GM23338 (cell line): ENCODE measurements around the gene ZNF536. TPM values are rescaled to one million over a fixed set of nuclear protein-coding genes. Genes with fewer than 3 reads are reported as not detected.

ENCODE experiments used
- ATAC-seq: fragments of 200-7000 bp; cut with Tn5 transposase; 3 replicates; pipeline ENCODE4 v1.9.1; 2020
- DNase-seq: peaks from one replicate; pipeline ENCODE4 v3.0.0-alpha.2; 2015; ENCODE audit warnings: low spot score
- H2AFZ ChIP-seq: fragments of 200-600 bp; sonication (generic); 2 replicates; pipeline ENCODE4 v1.8.0; 2016; ENCODE audit warnings: antibody characterized with exemption, mild to moderate bottlenecking, moderate library complexity
- H3F3A ChIP-seq: fragments of 200-600 bp; sonication (generic); replicated peaks from 2 replicates; pipeline ENCODE4 v1.8.0; 2017; ENCODE audit warnings: antibody characterized with exemption, mixed run types, low read depth
- H3K27ac ChIP-seq: fragments of 200-600 bp; sonication (generic); 2 replicates; pipeline ENCODE4 v1.6.1; 2016; ENCODE audit warnings: low read depth
- H3K27me3 ChIP-seq: fragments of 200-600 bp; sonication (generic); 2 replicates; pipeline ENCODE4 v1.8.0; 2016; ENCODE audit warnings: mild to moderate bottlenecking, mixed run types, moderate library complexity; ENCODE audit not compliant: insufficient read depth
- H3K36me3 ChIP-seq: fragments of 200-600 bp; sonication (generic); 2 replicates; pipeline ENCODE4 v1.8.0; 2016; ENCODE audit warnings: mild to moderate bottlenecking; ENCODE audit not compliant: insufficient read depth
- H3K4me1 ChIP-seq: fragments of 200-600 bp; sonication (generic); 2 replicates; pipeline ENCODE4 v1.8.0; 2016; ENCODE audit warnings: mild to moderate bottlenecking, moderate library complexity; ENCODE audit not compliant: insufficient read depth
- H3K4me2 ChIP-seq: fragments of 200-600 bp; sonication (generic); 2 replicates; pipeline ENCODE4 v1.7.1; 2017; ENCODE audit warnings: mixed run types
- H3K4me3 ChIP-seq: fragments of 200-600 bp; sonication (generic); 2 replicates; pipeline ENCODE4 v1.6.1; 2016; ENCODE audit warnings: mixed run types
- H3K79me2 ChIP-seq: fragments of 200-600 bp; sonication (generic); replicated peaks from 2 replicates; pipeline ENCODE4 v1.8.0; 2017; ENCODE audit warnings: mild to moderate bottlenecking; ENCODE audit not compliant: insufficient read depth
- H3K9me2 ChIP-seq: fragments of 200-600 bp; sonication (generic); 2 replicates; pipeline ENCODE4 v1.8.0; 2017; ENCODE audit not compliant: insufficient read depth
- H4K20me1 ChIP-seq: fragments of 200-600 bp; sonication (generic); replicated peaks from 2 replicates; pipeline ENCODE4 v1.8.0; 2017; ENCODE audit warnings: mild to moderate bottlenecking; ENCODE audit not compliant: insufficient read depth
- H3K27ac Mint-ChIP-seq: 2 replicates; pipeline ENCODE4 v1.8.0; 2020; ENCODE audit warnings: inconsistent platforms, mild to moderate bottlenecking, moderate library complexity, mixed read lengths
- H3K27me3 Mint-ChIP-seq: 3 replicates; pipeline ENCODE4 v1.8.0; 2022; ENCODE audit warnings: low read depth, mild to moderate bottlenecking, moderate library complexity, mixed read lengths, inconsistent platforms; ENCODE audit not compliant: insufficient read depth, poor library complexity
- H3K36me3 Mint-ChIP-seq: 3 replicates; pipeline ENCODE4 v1.8.0; 2021; ENCODE audit warnings: low read depth, mild to moderate bottlenecking, inconsistent platforms, moderate library complexity, mixed read lengths
- H3K4me1 Mint-ChIP-seq: 3 replicates; pipeline ENCODE4 v1.8.0; 2020; ENCODE audit warnings: mild to moderate bottlenecking, inconsistent platforms, mixed read lengths
- H3K4me3 Mint-ChIP-seq: 3 replicates; pipeline ENCODE4 v1.8.0; 2021; ENCODE audit warnings: moderate library complexity, mild to moderate bottlenecking, inconsistent platforms, mixed read lengths
- H3K9me3 Mint-ChIP-seq: 3 replicates; pipeline ENCODE4 v1.8.0; 2020; ENCODE audit warnings: moderate library complexity, mild to moderate bottlenecking, inconsistent platforms, mixed read lengths
- JUNB ChIP-seq: IDR thresholded peaks from one replicate; pipeline ENCODE4 v1.6.1; 2016; ENCODE audit warnings: antibody characterized with exemption; ENCODE audit not compliant: unreplicated experiment
- NANOG ChIP-seq: IDR thresholded peaks from 2 replicates; pipeline ENCODE4 v1.6.1; 2016; ENCODE audit warnings: antibody characterized with exemption, borderline replicate concordance
- STAT1 ChIP-seq: IDR thresholded peaks from one replicate; pipeline ENCODE4 v1.6.1; 2016; ENCODE audit warnings: antibody characterized with exemption; ENCODE audit not compliant: unreplicated experiment
- ZNF114 ChIP-seq: fragments of 250-450 bp; sonication (Bioruptor Pico); IDR thresholded peaks from 2 replicates; pipeline ENCODE4 v1.5.0; 2020; ENCODE audit warnings: mild to moderate bottlenecking, moderate library complexity
- polyA plus RNA-seq: library from polyadenylated mRNA; unstranded; fragments of >200 nt; fragmentation: Nextera tagmentation; extraction: Ambion mirVana; gene quantifications from 2 replicates; pipeline ENCODE4 v1.2.1, GENCODE V29; 2016
- total RNA-seq: library from RNA; depleted of rRNA; stranded (reverse); fragments of >200 nt; shearing (Covaris generic); gene quantifications from 2 replicates; pipeline ENCODE4 v1.2.3, GENCODE V29; 2014
- TF ChIP-seq, protein P1 (sequence below): IDR thresholded peaks from 2 replicates; pipeline ENCODE4 v1.6.1; 2016; ENCODE audit warnings: antibody characterized with exemption
- TF ChIP-seq, protein P2 (sequence below): fragments of 250-450 bp; sonication (Bioruptor Pico); IDR thresholded peaks from 2 replicates; pipeline ENCODE4 v1.5.0; 2020; ENCODE audit warnings: mild to moderate bottlenecking, moderate library complexity

The ZNF536 gene
- total and polyA plus RNA-seq, 2 experiments from 2014 or later: 0.07 TPM; not detected in 1

DNA sequence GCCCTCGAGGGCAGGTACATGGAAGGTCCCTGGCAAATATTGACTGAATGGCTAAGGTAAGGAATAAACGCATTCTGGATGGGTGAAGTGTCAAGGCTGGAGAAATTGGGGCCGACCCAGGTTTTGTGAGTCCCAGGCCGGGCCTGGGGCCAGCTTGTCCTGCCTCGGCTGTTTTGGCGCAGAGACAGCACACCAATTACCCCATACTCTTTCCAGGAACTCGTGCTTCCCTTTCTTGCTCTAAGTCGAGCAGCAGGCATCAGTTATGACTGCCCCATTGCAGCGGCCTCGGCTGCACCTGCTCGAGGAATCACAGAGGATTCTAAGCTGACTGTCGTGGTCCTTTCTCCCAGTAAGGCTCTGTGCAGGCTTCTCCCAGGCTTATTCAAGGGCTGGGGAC is 67.1 kb downstream of the ZNF536 start:
- no peak overlapping the region for H2AFZ ChIP-seq
- TF ChIP-seq STAT1: no peak
- TF ChIP-seq, protein P1, sequence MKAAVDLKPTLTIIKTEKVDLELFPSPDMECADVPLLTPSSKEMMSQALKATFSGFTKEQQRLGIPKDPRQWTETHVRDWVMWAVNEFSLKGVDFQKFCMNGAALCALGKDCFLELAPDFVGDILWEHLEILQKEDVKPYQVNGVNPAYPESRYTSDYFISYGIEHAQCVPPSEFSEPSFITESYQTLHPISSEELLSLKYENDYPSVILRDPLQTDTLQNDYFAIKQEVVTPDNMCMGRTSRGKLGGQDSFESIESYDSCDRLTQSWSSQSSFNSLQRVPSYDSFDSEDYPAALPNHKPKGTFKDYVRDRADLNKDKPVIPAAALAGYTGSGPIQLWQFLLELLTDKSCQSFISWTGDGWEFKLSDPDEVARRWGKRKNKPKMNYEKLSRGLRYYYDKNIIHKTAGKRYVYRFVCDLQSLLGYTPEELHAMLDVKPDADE: no peak
- no peak for TF ChIP-seq JUNB
- no peak overlapping the region for H3K27ac ChIP-seq
- no peak overlapping the region for H3K4me3 ChIP-seq
- H3K36me3 Mint-ChIP-seq: no peaks in the 10 kb centered on the region
- H3K9me3 Mint-ChIP-seq: no peaks in the 10 kb centered on the region
- no peak for ATAC-seq
- no peak overlapping the region for H3K27ac Mint-ChIP-seq
- no peaks in the 10 kb centered on the region for H4K20me1 ChIP-seq
- H3K4me1 ChIP-seq: peaks cover 10% of the 10 kb centered on the region
- peaks cover 18% of the 10 kb centered on the region for H3K9me2 ChIP-seq
- H3K27me3 Mint-ChIP-seq: peaks cover 6% of the 10 kb centered on the region
- H3K27me3 ChIP-seq: no peaks in the 10 kb centered on the region
- no peak overlapping the region for H3K4me2 ChIP-seq
- H3K36me3 ChIP-seq: no peaks in the 10 kb centered on the region
- H3K4me1 Mint-ChIP-seq: peaks cover 12% of the 10 kb centered on the region
- DNase-seq: no peak
- no peaks in the 10 kb centered on the region for H3K79me2 ChIP-seq
- H3F3A ChIP-seq: no peaks in the 10 kb centered on the region
- H3K4me3 Mint-ChIP-seq: no peak overlapping the region

DNA sequence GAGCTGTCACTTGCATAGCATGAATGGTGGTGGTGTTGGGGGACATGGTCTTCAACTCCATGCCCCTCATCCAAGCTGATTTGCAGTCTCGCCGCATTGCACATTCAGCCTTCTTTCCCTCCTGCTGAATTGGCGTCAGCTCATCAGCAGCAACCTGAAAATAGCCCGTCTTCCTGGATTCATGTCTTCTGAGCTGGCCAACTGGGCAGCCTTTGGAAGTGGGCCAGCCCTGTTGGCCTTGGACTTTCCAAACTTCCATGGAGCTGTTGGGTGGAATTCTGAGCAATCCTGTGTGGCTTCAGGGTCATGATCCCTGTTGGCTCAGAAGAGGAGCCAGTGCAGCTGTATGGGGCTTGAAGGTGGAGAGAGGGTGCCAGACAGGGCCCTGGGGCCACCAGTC is 68.8 kb downstream of the ZNF536 start:
- no peak overlapping the region for H3K4me3 ChIP-seq
- H3K9me2 ChIP-seq: 0 out of 2 replicates have a peak, but pooled peaks cover 3% of the 10 kb centered on the region
- Mint-ChIP-seq H3K36me3 (no peaks in the 10 kb centered on the region), H3K4me1 (peaks cover 12% of the 10 kb centered on the region), H3K9me3 (no peaks in the 10 kb centered on the region), H3K4me3 (no peak overlapping the region), H3K27ac (no peak overlapping the region), H3K27me3 (peaks cover 6% of the 10 kb centered on the region)
- DNase-seq (no peak), ATAC-seq (no peak)
- no peaks in the 10 kb centered on the region for H3K79me2 ChIP-seq
- H3F3A ChIP-seq: no peaks in the 10 kb centered on the region
- H3K27ac ChIP-seq: no peak overlapping the region
- H3K4me1 ChIP-seq: peaks cover 10% of the 10 kb centered on the region
- no peak overlapping the region for H3K4me2 ChIP-seq
- no peak overlapping the region for H2AFZ ChIP-seq
- H3K27me3 ChIP-seq: no peaks in the 10 kb centered on the region
- H4K20me1 ChIP-seq: no peaks in the 10 kb centered on the region
- no peaks in the 10 kb centered on the region for H3K36me3 ChIP-seq
- TF ChIP-seq, protein P2, sequence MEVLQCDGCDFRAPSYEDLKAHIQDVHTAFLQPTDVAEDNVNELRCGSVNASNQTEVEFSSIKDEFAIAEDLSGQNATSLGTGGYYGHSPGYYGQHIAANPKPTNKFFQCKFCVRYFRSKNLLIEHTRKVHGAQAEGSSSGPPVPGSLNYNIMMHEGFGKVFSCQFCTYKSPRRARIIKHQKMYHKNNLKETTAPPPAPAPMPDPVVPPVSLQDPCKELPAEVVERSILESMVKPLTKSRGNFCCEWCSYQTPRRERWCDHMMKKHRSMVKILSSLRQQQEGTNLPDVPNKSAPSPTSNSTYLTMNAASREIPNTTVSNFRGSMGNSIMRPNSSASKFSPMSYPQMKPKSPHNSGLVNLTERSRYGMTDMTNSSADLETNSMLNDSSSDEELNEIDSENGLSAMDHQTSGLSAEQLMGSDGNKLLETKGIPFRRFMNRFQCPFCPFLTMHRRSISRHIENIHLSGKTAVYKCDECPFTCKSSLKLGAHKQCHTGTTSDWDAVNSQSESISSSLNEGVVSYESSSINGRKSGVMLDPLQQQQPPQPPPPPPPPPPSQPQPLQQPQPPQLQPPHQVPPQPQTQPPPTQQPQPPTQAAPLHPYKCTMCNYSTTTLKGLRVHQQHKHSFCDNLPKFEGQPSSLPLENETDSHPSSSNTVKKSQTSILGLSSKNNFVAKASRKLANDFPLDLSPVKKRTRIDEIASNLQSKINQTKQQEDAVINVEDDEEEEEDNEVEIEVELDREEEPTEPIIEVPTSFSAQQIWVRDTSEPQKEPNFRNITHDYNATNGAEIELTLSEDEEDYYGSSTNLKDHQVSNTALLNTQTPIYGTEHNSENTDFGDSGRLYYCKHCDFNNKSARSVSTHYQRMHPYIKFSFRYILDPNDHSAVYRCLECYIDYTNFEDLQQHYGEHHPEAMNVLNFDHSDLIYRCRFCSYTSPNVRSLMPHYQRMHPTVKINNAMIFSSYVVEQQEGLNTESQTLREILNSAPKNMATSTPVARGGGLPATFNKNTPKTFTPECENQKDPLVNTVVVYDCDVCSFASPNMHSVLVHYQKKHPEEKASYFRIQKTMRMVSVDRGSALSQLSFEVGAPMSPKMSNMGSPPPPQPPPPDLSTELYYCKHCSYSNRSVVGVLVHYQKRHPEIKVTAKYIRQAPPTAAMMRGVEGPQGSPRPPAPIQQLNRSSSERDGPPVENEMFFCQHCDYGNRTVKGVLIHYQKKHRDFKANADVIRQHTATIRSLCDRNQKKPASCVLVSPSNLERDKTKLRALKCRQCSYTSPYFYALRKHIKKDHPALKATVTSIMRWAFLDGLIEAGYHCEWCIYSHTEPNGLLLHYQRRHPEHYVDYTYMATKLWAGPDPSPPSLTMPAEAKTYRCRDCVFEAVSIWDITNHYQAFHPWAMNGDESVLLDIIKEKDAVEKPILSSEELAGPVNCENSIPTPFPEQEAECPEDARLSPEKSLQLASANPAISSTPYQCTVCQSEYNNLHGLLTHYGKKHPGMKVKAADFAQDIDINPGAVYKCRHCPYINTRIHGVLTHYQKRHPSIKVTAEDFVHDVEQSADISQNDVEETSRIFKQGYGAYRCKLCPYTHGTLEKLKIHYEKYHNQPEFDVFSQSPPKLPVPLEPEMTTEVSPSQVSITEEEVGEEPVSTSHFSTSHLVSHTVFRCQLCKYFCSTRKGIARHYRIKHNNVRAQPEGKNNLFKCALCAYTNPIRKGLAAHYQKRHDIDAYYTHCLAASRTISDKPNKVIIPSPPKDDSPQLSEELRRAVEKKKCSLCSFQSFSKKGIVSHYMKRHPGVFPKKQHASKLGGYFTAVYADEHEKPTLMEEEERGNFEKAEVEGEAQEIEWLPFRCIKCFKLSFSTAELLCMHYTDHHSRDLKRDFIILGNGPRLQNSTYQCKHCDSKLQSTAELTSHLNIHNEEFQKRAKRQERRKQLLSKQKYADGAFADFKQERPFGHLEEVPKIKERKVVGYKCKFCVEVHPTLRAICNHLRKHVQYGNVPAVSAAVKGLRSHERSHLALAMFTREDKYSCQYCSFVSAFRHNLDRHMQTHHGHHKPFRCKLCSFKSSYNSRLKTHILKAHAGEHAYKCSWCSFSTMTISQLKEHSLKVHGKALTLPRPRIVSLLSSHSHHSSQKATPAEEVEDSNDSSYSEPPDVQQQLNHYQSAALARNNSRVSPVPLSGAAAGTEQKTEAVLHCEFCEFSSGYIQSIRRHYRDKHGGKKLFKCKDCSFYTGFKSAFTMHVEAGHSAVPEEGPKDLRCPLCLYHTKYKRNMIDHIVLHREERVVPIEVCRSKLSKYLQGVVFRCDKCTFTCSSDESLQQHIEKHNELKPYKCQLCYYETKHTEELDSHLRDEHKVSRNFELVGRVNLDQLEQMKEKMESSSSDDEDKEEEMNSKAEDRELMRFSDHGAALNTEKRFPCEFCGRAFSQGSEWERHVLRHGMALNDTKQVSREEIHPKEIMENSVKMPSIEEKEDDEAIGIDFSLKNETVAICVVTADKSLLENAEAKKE (CRISPR knock-in tag): no peak
- TF ChIP-seq NANOG: no peak
- TF ChIP-seq ZNF114: no peak
